HG03520 (cell line): Measurements from ENCODE around the gene JHY.
"Not testable (repeated sequence)": the region's sequence is repeated elsewhere in the genome, so short reads cannot be mapped to it uniquely, and the experiment has no call there.

ENCODE experiments used
- ATAC-seq: cut with Tn5 transposase; IDR thresholded peaks from one replicate; pipeline ENCODE4 v1.9.1; 2021; ENCODE audit warnings: mild to moderate bottlenecking, moderate library complexity; ENCODE audit not compliant: unreplicated experiment

JHY gene

DNA sequence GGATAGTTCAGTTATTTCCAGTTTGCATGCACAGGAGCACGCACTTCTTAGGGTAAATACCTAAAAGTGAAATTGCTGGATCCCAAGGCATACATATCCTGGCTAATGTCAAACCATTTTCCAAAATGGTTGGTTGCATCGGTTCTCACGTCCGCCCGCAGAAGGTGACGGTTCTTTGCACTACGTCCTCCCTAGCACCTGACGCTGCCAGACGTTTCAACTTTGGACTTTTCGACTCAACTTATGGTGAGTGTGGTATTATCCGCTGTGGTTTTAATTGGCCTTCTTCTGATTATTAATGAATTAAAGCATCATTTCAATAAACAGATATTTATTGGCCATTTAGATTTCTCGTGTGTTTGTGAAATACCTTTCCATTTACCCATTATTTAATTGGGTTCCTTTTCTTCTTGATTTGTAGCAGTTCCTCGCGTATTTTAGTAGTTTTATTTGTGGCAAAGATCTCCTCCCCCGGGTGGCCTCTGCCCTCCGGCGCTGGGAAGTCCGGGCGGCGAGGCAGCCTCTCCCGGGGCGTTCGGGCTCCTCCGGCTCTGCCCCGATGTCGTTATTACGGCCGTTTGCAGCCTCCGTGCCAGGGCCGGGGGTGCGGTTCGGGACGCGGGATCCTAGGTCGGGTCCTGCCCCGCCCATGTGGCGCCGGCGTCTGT lies at the start of gene JHY:
Gene JHY (plus strand): TSS at position 571 of the 668 bp plus-strand sequence. CDS start 3,091 bp downstream, outside the sequence.
- ATAC-seq = no peak

DNA sequence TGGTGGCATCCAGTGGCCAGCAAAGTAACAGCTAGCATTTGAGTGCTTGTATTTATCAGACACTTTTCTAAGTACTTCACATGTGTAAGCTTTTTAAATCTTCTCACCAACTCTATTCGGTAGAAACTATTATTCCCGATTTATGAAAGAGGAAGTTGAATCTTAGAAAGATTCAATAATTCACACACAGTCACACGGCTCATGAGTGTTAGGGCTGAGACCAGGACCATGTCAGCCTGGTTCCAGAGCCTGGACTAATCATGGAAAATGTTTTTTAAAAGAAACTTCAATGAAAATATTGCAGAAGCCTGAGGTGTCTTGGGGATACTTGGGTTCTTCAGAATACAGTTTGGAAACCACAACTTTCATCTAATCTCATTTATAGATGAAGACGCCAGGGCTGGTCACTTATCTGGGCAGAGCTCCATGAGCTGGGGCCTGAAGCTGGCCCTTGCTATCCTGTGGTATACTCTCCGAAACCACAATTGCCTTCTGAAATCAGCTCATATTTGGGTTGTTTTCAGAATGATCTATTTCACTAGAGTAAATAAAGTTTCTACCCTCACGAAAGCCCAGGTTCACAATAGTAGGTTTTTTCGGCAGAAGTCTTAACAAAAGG lies 48.6 kb upstream of the JHY start:
- no peak for ATAC-seq

DNA sequence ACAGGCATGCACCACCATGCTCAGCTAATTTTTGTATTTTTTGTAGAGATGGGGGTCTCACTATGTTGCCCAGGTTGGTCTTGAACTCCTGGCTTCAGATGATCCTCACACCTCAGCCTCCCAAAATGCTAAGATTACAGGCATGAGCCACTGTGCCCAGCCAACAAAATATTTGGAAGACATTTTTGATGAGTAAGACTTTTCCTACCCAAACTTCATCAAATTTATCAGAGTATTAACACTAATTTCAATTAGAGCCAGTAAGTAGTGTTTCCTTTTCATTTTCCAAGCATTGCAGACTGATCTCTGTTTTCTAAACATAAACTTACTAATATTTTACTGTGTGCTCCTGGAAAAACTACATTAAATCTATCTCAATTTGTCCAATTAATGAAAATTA lies 45.6 kb upstream of the JHY start:
- no peak for ATAC-seq

DNA sequence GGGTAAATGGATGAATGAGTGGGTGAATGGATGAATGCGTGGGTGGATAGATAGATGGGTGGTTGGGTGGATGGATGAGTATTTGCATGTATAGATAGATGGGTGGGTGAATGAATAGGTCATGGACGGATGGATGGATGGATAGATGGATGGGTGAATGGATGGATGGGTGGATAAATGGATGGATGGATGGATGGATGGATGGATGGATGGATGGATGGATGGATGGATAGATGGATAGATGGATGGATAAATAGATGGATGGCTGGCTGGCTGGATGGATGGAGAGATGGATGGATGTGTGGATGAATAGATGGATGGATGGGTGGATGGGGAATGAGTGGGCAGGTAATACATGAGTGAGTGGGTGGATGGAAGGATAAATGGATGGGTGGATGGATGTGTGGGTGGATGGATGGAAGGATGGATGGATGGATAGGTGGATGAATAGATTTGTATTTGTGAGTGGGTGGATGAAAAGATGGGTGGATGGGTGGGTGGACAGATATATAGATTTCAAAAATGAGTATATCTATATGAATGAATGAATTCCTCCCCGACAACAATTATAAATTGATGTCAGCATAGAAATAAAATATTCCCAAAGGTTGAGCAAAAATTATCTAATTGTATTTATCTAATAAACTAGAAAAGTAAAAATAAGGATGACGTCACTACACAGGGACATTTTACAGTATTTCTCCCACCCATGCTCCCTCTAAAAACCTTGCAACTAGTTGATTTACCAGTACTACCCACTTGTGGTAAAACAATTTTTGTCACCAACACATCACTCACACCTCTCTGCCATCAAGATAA lies 44.8 kb upstream of the JHY start:
- ATAC-seq = no peak

DNA sequence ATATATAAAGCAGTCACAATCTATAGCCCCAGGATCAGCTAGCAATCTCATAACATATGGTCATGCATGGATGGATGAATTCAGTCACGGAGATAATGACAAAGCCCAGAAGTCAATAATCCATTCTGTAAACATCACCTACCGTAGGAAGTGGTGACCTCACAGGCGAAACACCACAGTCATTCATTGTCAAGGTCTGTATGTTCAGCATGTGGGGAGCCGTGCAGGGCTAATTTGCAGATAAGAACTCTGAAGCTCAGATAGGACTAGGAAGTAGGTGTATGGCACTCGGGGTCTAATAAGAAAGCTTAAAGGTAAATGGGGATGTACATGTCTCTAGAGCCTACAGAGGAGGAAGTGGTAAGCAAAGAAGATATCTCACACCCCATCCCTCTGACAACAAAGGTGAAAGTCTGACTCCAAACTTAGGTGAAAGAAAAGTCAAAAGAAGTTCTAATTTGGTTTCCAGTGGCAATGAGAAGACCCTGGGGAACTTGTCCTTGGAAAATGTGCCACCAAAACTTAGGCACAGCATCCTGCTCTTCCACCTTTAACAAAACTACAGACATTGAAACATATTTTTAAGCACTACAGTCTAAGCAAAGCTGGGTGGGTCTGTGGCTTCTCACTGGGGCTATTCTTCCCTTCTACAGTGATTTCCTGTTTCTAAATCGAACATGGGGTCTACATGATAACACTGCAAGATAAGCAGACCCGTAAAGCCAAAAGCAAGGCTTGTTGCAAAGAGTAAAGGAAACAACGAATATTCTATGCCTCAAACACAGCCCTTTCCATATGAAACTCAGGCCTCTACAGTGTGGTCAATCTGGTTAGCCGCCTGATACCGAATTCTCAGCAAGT lies 39.0 kb upstream of the JHY start:
- peak; percentile 70 for ATAC-seq

- ATAC-seq = no peak
These were observed 35.1 kb upstream of the JHY start for GRCh38 chr11:122847466-122847865.

- ATAC-seq = no peak
These were observed 34.4 kb upstream of the JHY start for GRCh38 chr11:122848186-122848585.

- no peak for ATAC-seq
These were observed 32.4 kb upstream of the JHY start for GRCh38 chr11:122850076-122850631.

DNA sequence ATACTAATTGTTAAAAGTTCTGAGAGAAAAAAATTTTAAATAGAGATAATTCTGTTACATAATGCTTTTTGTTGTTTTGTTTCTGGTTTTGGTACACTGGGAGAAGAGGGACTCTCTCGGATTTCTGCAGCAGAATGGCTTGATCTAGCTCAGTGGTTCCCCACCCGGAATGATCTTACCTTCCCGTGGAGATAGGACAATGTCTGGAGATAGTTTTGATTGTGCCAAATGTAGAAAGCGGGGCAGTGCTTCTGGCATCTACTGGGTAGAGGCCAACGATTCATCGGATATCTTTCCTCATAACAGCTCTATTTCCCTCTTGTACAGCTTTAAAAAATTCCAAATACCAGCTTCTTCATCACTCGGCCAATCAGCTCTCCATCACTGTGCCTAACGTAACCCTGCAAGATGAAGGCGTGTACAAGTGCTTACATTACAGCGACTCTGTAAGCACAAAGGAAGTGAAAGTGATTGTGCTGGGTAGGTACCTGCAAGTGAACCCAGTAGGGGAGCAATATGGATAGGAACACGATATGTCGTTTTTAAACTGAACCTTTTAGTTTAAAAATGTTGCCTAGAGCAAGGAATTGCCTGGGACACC lies 31.1 kb upstream of the JHY start:
- ATAC-seq = no peak

GRCh38 chr11:122852074-122852795 lies 30.3 kb upstream of the JHY start:
- ATAC-seq = no peak

- no peak for ATAC-seq
These were observed 29.8 kb upstream of the JHY start for GRCh38 chr11:122852796-122853160.

- ATAC-seq = no peak
These were observed 29.3 kb upstream of the JHY start for GRCh38 chr11:122853261-122853660.

DNA sequence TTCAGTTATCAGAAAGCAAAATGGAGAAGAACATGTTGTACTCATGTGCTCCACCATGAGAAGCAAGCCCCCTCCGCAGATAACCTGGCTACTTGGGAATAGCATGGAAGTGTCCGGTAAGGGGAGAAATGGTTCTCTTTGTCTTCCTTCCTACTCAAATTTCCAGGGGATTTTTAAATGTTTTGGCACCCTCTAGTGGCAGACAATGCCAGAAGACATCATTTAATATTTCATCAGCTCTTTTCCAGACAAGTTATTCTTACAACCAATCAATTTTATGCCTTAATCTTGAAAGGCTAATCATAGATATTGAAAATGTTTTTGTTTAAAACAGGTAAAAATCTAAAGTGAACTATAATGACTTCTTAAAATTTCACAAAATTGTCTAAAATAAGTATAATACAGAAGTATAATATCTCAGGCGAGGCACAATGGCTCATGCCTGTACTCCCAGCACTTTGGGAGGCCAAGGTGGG lies 28.6 kb upstream of the JHY start:
- no peak for ATAC-seq

DNA sequence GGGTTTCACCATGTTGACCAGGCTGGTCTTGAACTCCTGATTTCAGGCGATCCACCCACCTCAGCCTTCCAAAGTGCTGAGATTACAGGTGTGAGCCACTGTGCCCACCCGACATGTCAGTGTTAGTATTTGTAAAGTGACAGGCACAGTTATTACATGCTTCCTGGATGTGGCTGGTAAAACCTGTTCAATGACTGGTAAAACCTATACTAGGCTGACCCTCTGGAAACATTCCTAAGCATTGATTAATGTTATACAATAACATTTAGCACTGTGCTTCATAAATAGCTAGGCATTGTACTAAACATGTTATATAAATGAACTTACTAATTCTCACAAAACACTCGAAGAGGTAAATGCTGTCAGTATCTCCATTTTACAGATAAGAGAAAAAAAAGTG lies 20.9 kb upstream of the JHY start:
- no peak for ATAC-seq

- ATAC-seq = no peak
These were observed 20.5 kb upstream of the JHY start for GRCh38 chr11:122862091-122862490.

DNA sequence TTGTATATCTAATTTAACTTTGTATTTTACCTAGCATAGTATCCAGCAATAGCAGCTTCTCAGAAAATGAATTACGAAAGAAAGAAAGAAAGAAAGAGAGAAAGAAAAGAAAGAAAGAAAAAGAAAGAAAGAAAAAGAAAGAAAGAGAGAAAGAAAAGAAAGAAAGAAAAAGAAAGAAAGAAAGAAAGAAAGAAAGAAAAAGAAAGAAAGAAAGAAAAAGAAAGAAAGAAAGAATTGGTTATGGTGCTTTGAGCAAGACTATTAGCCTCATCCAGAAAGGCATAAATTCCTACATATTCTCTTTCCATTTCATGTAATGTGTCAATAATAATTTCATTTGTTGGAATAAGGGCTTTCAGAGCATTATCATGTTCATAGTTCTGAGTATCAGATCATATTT lies 19.4 kb upstream of the JHY start:
- ATAC-seq = not testable (repeated sequence)

DNA sequence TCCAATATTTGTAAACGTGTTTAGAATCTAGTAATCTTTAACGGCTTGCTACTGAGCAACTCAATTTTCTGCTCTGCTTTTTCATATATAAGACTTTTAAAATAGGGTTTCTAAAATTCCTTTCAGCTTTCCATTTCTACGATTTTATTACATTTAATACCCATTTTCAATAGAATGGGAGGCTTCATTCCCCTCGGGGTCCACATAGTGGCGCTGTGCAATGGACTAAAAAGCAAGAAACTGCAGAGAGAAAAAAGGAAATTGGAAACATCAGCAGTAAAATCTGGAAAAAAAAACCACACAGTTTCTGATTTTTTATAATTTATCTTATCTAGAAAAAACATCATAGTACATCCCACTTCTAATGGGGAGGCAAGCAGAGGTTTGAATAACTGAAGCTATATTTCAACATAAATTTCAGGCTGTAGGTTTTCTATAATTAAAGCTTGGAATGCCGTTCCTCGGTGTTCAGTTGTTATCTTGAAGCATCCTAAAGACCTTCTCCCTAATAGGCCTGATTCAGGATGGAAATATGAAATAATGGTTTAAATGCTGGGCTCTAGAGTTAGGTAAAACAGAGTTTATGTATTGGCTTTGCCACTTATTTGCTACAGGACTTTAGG lies 18.7 kb upstream of the JHY start:
- ATAC-seq = no peak

- no peak for ATAC-seq
These were observed 18.0 kb upstream of the JHY start for GRCh38 chr11:122864386-122865115.
